PC-9 (cell line): Measurements from ENCODE around the gene SARS1.

Source experiments
- CTCF ChIP-seq: fragments of 200-600 bp; sonication (generic); conservative IDR thresholded peaks from 2 replicates; pipeline ENCODE4 v1.6.1; 2017; ENCODE audit warnings: mixed run types, antibody characterized with exemption, mild to moderate bottlenecking, moderate library complexity
- EZH2 ChIP-seq: fragments of 200-600 bp; sonication (generic); IDR thresholded peaks from 2 replicates; pipeline ENCODE4 v1.8.0; 2017; ENCODE audit warnings: antibody characterized with exemption, low read depth

GRCh38 chr1:109266965-109267364, 53.2 kb downstream of the SARS1 start:
- no peak for TF ChIP-seq CTCF
- TF ChIP-seq EZH2: no peak
